ENCODE data around the gene SCYGR1.
"Not testable (repeated sequence)": the region's sequence is repeated elsewhere in the genome, so short reads cannot be mapped to it uniquely, and the experiment has no call there.

SCYGR1 gene

GRCh38 chr2:227387583-227387982 is at the start of gene SCYGR1:
SCYGR1 (minus strand) TSS chr2:227387949; CDS start chr2:227387949, 0 bp downstream.
- not testable (repeated sequence) for H3K4me3 ChIP-seq (replicated peaks; ENCODE audit: low read depth, low read length); DNase-seq (ENCODE audit: low read depth)

GRCh38 chr2:227436436-227437174 is 48.9 kb upstream of the SCYGR1 start:
- no peak for DNase-seq (ENCODE audit: low read depth)
- H3K4me3 ChIP-seq (replicated peaks; ENCODE audit: low read depth, low read length), result no peak overlapping the region
- TF ChIP-seq CTCF (IDR thresholded peaks at IDR 0.05; ENCODE audit: low read length, missing control alignments), result no peak

GRCh38 chr2:227433171-227433570 is 45.4 kb upstream of the SCYGR1 start:
- DNase-seq (ENCODE audit: low read depth), result no peak

GRCh38 chr2:227430639-227431038 is 42.9 kb upstream of the SCYGR1 start:
- TF ChIP-seq CTCF (IDR thresholded peaks at IDR 0.05; ENCODE audit: low read length, missing control alignments), result no peak
- peak; percentile 75 for DNase-seq (ENCODE audit: low read depth)
- no peak overlapping the region for H3K4me3 ChIP-seq (replicated peaks; ENCODE audit: low read depth, low read length)

More at GRCh38 chr2:227433171-227433570, 45.4 kb upstream of the SCYGR1 start:
- TF ChIP-seq CTCF (IDR thresholded peaks at IDR 0.05; ENCODE audit: low read length, missing control alignments), result no peak
- H3K4me3 ChIP-seq (replicated peaks; ENCODE audit: low read depth, low read length), result no peak overlapping the region

GRCh38 chr2:227428731-227429285 is 41.1 kb upstream of the SCYGR1 start:
- peak; percentile 75 for DNase-seq (ENCODE audit: low read depth)
- no peak for TF ChIP-seq CTCF (IDR thresholded peaks at IDR 0.05; ENCODE audit: low read length, missing control alignments)
- H3K4me3 ChIP-seq (replicated peaks; ENCODE audit: low read depth, low read length), result no peak overlapping the region

- no peak for DNase-seq (ENCODE audit: low read depth)
- H3K4me3 ChIP-seq (replicated peaks; ENCODE audit: low read depth, low read length), result no peak overlapping the region
- no peak for TF ChIP-seq CTCF (IDR thresholded peaks at IDR 0.05; ENCODE audit: low read length, missing control alignments)
Observed at GRCh38 chr2:227423656-227424499, 36.1 kb upstream of the SCYGR1 start.

All from fibroblast of pulmonary artery (primary cell).